NCI-H226 (cell line): Measurements from ENCODE around the gene FHOD3.
"Not testable (repeated sequence)": the region's sequence is repeated elsewhere in the genome, so short reads cannot be mapped to it uniquely, and the experiment has no call there.

Source experiments
- DNase-seq: peaks from one replicate; pipeline ENCODE4 v3.0.0-alpha.2; 2015

FHOD3 gene

DNA sequence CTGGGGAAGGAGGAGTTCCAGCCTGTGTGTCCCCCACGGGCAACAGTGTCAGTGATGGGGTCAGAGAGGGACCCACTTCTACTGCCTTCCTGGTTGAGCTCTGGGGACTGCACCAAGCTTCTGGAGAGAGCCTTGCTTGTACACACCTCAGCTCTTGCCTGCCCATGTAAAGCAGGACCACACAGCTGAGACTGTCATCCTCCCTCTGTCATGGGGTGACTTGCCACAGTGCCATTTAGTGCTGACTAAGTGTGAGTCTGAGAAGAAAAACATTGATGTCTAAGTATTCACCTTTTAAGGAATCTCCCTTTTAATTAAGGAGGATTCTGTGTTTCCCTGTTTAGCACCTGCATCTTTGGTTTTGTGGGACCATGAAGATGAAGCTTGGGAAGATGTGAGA is 159.1 kb downstream of the FHOD3 start:
- DNase-seq = no peak

- no peak for DNase-seq
These were observed 160.2 kb downstream of the FHOD3 start for GRCh38 chr18:36457683-36458082.

GRCh38 chr18:36458306-36458705 is 160.8 kb downstream of the FHOD3 start:
- no peak for DNase-seq

DNA sequence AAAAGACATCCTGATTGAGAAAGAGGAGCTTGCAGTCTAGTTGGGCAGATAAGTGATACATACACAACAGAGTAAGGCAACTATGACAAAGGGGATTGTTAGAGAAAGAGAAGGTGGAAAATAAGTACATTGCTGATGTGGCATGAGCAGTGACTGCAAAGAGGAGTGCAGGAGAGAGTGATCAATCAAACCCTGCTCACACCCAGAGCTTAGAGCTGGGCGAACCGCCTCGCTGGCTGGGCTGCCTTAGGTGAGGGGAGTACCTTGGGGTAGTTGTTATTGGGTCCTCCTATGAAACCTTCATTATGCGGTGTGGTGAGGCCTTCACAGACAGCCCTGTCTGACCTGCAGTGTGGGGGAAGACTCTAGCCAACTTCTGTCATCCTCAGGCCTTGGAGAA is 161.7 kb downstream of the FHOD3 start:
- no peak for DNase-seq

- DNase-seq = no peak
These were observed 162.3 kb downstream of the FHOD3 start for GRCh38 chr18:36459786-36460185.

- no peak for DNase-seq
These were observed 162.9 kb downstream of the FHOD3 start for GRCh38 chr18:36460324-36460850.

GRCh38 chr18:36460854-36461253 is 163.3 kb downstream of the FHOD3 start:
- no peak for DNase-seq

DNA sequence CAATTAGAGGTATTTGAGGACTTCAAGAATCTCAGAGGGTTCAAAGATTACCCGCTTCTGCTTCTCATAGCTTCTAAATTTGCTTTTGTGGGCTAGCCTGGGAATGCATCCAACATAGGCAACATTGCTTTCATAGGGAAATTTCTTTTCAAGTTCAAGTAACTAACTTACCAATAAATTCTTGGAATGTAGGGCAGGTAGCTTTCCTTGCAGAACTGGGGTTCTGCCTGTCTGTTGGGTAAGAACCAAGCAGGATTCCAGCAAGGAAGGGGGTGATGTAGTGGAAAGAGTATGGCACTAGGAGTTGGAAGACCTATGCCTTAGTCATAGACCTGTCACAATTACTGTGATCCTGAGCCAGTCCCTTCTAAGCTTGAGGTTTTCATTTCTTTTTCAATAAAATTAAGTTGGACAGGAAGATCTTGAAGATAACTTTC is 164.1 kb downstream of the FHOD3 start:
- no peak for DNase-seq

- not testable (repeated sequence) for DNase-seq
These were observed 166.0 kb downstream of the FHOD3 start for GRCh38 chr18:36463516-36463915.

DNA sequence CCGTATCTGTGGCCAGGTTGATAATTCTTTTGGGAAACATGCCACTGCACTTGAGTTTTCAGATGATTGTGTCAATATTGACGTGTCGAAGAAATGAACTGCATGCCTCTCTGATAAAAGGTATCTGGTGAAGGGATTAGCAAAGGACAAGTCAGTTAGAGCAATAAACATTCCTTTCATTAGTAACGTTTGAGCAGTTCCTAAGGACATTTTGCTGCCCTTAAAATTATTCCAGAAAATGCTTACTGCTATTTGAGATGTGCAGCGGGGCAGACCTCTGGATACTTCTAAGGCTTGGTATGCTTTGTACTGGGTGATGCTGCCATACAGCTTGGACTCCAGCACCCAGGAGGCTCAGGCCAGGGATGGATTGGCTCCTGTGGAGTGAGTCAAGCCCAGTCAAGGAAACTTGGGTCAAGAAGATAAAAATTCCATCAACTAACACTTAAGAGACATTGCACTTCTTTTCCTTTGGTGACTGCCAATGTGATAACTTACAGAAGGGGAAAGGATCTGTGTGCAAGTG is 166.7 kb downstream of the FHOD3 start:
- no peak for DNase-seq

DNA sequence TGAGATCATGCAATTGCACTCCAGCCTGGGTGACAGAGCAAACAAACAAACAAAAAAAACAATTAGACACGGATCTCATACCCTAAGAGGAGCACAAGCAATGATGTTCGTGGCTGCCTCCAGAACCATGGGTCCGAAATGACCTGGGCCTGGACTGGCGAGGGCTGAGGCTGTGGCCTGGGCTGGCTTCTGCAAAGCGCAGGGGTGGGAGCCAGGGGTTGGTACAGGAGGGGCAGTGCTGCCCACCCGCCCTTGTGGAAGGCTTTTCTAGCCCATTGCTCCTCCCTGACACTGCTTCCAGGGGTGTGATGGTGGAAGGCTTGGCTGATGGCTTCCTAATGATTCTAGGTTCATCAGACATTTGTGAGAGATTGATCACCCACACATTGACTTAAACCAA is 167.8 kb downstream of the FHOD3 start:
- DNase-seq = no peak

DNA sequence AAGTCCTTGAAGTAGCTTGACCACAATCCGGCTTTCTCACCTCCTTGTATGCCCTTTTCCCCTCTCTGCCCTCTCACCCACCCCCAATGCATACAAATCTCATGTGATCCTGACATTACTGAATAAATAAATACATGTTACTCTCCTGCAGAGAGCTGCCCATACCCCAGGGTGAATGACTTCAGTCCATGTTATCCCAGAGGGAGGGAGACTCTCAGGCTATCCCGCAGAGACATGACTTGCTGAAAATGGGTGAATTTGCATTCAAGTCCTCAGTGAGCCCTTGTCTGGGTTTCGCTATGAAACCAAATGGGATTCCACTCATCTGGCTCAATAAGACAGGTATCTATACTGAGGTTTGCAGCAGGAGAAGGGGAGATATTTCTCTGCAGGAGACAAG is 168.5 kb downstream of the FHOD3 start:
- no peak for DNase-seq

DNA sequence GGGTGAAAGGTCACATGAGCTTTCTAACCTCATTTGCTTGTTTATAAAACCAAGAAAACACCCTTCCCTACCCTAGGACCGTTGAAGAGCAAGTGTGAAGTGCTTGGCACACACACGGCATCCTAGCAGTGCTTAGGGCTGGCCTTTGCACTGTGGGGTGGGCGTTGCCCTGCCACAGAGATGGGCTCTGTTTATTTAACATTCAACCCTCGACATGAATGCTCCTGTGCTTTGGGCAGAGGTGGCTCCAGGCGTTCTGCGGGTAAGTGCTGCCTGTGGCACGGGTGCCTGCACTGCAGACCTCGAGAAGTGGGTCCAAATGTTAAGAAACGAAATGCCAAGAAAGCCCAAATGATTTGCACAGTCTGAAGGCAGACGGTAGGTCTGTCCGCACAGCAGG is 170.1 kb downstream of the FHOD3 start:
- DNase-seq = no peak

DNA sequence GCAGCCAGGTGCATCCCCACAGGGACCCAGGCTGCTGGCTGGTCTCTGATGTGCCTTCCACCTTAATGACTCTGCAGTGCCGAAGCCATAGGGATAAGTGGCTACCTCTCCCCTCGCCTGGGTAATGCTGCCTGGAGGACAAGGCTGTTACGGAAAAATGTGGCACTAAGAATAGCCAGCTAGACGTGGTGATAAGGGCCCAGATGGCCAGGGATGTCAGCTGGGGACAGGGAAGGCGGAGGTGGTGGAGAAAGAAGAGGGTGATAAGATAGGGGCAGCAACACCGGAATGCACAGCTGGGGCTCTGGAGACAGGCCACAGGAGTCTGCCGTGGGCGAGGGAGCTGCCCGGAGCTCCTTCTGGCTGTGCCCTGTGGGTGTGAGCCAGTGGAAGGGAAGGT is 170.6 kb downstream of the FHOD3 start:
- DNase-seq = no peak

DNA sequence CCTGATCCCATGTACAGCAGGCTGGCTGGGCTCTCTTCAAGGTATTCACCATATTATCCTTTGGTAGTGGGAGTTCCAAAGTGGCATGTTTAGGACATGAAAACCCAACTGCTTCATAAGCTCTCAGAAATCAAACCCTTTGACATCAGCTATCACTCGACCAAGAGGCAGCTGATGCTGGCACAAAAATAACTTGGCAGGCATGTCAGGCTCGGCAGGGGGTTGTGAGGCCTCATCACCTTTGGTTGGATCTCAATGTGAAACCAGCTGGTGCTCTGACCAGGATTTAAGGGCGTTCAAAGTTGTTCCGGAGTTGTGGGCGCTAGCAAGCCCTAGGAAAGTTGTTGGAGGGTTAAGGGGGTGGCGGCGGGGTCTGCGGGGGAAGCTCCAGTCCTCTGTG is 171.9 kb downstream of the FHOD3 start:
- no peak for DNase-seq

DNA sequence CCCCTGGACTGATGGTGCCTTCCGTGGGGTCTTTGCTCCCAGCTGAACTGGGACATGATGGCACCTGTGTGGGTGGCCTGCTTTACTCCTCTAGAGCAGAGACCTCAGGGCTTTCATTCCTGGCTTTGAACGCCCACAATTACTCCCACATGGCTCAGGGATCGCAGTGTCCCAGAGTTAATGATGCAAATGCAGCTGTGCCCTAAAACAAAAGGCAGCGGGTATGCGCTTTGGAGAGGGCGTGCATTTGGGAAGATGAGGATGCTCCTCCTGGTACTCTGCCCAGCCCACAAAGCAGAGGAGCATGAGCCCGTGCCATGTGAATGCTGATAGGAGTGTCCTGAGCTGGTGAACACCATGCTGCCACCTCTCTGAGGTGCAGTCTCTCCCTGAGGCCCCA is 173.4 kb downstream of the FHOD3 start:
- DNase-seq = no peak

- no peak for DNase-seq
These were observed 173.9 kb downstream of the FHOD3 start for GRCh38 chr18:36471393-36471792.

- DNase-seq = no peak
These were observed 178.9 kb downstream of the FHOD3 start for GRCh38 chr18:36476433-36476832.

DNA sequence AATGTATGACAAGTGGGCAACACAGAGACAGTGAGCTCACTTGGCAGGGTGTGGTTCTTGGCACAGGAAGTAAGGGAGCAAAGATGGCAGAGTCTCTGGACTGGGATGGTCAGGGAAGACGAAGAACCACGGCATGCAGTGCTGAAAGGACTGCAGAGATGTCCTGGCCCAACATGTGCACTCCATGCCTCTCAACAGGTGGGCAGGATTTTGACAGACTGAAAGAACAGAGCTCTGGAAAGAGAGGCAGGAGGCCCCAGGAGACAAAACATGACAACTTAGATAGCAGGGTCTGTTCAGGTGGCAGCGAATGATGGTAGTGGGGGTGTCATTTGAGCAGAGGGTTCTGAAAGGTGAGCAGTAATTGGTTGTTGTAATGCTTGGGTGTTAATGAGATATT is 180.3 kb downstream of the FHOD3 start:
- no peak for DNase-seq

DNA sequence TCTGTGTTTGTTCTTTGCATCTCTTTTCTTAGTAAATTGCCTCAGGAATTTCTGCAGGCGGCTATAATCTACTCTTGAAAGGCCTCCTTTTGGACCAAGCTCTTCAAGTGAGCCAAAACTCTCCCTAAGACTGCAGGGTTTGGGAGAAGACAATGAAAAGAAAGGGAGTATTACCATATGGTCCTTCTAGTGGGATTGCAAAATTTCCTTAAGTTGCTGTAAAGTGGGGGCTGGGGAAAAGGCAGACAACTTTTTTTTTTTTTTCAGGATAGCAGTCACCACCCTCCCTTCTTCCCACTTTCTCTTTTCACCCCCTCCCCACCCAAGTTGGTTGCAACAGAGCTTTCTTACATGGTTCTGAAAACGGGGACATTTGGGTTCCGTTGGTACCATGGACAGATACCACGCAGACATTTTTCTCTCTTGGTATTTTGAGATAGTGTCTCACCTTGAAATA is 183.7 kb downstream of the FHOD3 start:
- DNase-seq = no peak

DNA sequence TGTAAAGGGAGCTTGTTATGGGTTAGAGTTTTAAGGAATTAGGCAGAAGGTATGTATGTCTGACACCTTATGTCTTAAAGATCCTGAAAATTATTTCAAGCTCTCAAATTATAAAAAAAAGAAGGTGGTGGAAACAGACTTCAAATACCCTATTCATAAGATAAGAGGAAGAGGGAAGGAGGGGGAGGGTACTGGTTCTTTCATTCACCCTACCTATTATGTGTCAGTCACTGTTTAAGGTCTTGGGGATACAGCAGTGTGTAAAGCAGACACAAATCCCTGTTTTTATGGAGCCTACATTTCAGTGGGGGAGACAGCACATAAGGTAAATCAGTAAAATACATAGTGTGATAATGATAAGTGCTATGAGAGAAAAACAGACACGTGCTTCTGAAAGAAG is 184.4 kb downstream of the FHOD3 start:
- no peak for DNase-seq

- no peak for DNase-seq
These were observed 187.1 kb downstream of the FHOD3 start for GRCh38 chr18:36484591-36484990.

DNA sequence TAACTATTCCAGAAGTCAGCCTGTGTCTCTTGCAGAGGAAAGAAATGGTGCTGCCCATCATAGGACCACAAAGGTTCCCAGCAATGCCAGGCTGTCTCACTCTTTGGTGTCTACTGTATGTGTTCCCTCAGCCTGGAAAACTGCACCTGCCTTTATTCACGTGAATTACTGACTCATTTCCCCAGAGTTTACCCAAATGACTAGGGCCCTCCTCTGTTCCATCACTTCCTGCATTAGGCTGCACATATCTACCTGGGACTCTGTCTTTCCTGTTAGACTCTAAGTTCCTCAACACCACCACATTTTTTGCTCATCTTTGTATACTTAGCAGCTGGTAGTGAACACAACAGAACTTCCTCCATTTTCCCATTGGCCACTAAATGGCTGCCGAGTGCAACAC is 188.3 kb downstream of the FHOD3 start:
- no peak for DNase-seq

DNA sequence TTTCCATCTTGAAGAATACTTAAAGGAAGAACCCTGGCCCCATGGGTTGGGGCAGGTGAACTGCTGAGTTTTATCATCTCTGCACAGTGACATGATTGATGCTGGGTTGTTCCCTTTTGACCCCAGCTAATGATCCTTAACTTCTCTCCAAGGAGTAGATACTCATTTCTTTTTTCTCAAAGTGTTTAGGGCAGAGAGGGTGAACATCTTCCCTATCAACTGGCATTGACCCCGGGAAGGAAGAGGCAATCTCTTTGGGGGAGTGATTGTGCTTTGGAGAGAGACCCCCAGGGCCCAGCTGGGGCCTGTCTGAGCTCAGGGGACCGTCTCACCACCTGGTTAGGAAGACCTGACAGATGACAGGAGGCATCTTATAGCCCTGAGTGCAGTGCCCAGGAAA is 190.6 kb downstream of the FHOD3 start:
- no peak for DNase-seq

DNA sequence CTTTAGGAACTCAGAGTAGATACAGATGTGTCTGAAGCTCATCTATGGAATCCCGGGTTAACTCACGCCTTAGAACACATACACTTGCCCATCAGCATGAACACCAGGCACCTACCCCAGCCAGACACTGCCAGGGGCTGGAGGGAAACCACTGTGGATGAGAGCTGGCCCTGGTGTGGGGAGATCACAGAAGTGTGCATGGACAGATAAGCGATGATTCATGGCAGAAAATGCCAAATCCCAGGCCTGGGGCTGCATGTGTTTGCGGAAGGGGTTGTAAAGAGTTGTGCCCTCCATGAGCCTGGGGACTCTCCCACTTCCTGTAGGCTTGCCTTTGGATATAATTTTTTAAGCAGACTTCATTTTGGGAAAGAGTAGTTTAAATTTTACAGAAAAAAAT is 193.4 kb downstream of the FHOD3 start:
- no peak for DNase-seq
